Inferior parietal cortex (tissue), 1 donor: Measurements from ENCODE around the gene PADI3.
"Not testable (repeated sequence)": the region's sequence is repeated elsewhere in the genome, so short reads cannot be mapped to it uniquely, and the experiment has no call there.

Source experiments
- DNase-seq: peaks from one replicate; pipeline ENCODE4 v3.0.0-alpha.2; 2016; ENCODE audit errors: extremely low spot score

PADI3 gene

GRCh38 chr1:17216078-17216477, 32.8 kb upstream of the PADI3 start:
- DNase-seq, result no peak

GRCh38 chr1:17217607-17218006, 31.3 kb upstream of the PADI3 start:
- DNase-seq, result no peak

DNA sequence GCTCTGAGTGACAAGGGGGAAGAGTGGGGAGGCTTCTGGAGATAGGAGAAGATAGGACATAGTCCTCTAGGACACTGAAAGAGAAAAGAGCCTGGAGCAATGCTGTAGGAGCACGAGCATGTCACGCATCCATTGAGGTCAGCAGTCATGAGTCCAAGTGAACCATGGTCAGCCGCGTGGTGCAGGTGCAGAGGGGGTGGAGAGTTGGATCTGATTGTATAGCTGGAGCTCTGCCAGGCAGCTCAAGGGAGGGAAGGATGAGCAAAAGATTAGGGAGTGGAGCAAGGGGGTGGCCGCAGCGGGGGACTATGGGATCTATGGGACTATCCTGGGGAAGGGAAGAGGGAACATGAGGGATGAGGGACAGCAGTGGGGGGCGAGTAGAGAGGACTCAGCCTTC, 30.0 kb upstream of the PADI3 start:
- no peak for DNase-seq

DNA sequence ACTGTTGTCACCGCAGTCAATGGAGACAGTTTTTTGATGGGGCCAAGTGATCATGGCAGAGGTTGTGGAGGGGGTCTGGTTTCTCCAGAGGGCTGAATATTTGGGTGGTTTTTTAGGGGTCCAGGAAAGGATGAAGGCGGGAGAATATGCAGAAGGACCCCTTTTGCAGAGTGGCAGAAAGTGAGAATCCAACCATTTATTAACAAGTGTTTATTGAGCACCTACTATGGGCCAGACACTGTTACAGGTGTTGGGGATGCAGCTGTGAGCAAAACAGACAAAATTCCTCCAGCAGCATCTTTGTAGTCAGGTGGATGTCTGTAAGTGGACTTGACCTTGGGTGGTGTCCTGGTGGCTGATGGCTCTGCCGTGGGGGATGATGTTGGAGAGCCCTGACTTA, 28.6 kb upstream of the PADI3 start:
- DNase-seq, result no peak

DNA sequence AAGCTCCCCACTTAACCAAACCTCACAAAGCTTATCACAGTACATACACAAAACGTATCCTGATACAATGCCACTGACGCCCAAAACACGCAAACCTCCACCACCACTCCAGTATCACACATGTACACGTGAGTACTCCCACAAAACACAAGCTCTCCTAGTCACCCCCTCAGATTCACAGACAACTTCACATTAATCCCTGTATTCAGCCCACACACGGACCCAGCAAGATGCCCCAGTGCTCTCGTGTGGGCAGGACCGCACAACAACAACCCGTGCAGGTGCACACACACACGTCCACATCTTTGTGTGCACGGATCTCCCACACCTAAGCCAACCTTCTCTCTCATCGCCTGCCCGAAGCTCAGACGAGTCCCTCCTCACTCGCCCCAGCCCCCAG, 26.3 kb upstream of the PADI3 start:
- DNase-seq, result no peak

DNA sequence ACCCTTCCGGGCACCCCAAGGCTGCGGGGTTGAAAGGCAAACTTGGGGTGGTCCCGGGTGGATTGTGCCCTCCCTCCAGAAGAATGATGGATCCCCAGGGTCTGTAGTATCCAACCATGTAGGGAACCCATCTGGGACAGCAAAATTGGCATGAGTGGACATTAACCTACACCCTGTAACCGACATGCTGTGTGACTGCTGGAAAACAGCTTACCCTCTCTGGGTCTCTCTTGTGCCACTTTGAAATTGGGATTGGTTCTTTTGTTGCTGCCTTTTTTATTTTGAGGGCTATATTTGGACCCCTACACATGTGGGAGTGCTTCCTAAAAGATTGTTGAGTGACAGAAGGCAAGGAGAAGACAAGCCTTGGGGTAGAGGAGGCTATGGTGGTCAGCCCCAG, 24.5 kb upstream of the PADI3 start:
- DNase-seq, result no peak

DNA sequence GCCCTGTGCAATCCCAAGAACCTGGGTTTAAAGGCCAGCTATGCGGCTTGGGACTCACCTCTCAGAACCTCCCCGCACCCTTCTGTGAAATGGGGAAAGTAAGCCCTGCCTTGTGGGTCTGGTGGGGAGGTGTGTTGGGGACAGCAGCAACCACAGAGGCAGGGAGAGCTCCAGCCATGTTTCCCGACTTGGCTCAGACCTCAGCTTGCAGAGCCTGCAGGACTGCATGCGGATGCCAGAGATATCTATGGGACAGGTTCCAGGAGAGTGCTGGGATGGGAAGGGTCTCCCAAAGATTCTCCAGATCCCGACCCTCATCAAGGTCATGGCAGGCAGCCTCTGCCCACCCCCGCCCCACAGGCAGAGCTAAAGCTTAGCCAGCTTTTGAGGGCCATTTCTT, 23.8 kb upstream of the PADI3 start:
- no peak for DNase-seq

DNA sequence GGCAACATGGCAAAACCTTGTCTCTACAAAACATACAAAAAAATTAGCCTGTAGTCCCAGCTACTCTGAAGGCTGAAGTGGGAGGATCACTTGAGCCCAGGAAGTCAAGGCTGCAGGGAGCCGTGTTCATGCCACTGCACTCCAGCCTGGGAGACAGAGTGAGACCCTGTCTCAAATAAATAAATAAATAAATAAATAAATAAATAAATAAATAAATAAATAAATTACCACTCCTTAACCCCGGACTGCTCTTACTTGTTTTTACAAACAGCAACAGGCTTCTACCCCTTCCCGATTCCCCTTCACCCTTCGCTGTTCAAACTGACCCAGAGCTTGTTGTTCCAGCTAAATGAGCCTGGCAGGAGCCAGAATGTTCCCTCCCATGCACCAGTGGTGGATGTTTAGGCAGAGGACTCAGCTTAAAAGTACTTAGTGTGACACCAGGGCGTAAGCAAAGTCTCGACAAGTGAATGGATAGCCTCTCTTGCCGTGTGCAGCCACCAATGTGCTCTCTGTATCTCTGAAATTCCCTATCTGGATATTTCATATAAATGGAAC, 21.5 kb upstream of the PADI3 start:
- DNase-seq, result no peak

- no peak for DNase-seq
Measured at GRCh38 chr1:17228619-17229018, 20.3 kb upstream of the PADI3 start.

DNA sequence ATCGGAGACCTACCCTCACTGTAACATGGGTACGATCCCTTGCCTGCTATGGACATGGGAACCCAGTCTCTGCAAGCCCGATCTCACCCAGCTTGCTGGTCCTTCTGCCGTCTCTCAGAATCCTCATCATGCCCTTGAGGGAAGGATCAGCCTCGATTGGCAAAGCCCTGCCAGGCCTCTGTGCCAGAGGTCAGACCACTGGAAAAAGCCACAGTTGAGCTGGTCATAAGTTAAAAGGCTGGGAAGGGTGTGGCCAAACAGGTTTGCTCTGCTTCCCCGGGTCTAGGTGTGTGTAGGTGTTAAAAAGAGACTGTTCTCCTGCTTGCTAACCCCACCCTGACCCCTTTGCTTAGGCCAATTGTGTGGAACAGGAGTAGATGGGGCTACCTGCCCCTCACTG, 19.5 kb upstream of the PADI3 start:
- no peak for DNase-seq

DNA sequence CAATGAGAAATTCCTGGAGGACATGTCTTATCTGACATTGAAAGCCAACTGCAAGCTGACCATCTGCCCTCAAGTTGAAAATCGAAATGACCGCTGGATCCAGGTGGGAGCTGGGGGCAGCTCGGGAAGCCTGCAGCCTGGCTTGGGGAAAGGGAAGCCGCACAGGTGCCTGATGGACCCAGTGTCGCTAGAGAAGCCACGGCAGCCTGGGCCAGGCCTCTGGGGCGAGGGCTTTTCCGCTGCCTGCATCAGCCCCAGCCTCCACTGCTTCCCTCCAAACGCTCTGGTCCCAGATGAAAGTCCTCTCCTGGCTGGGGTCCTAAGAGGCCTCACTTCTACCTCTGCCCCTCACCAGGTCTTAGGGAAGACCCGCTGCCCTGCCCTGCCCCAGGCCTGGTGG, 18.8 kb upstream of the PADI3 start:
- DNase-seq, result no peak

DNA sequence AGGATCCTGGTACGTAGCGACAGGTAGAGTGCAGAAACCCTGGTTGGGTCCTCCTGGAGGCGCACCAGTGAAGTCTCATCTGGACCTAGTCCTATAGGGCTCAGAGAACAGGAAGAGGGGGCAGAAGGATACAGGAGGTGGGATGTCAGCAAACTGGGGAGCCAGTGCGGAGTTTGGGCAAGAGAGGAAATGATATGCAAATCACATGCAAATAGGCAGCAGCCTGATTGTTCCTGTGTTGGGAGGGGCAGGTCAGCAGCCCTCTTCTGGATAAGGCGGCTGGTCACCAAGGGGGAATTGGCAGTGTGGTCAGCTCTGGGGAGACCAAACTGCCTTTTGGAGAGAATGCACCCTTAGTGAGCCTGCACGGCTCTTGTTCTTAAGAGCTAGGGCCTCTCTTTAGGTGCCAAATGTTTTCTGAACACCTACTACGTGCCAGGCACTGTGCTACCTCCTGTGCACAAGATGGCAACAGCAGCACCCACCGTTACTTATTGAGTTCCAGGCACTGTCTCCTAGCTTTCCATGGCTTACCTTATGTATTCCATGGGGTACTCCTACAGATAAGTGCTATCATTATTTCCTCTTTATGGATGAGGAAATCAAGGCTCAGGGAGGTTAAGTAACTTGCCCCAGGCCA, 18.1 kb upstream of the PADI3 start:
- no peak for DNase-seq

DNA sequence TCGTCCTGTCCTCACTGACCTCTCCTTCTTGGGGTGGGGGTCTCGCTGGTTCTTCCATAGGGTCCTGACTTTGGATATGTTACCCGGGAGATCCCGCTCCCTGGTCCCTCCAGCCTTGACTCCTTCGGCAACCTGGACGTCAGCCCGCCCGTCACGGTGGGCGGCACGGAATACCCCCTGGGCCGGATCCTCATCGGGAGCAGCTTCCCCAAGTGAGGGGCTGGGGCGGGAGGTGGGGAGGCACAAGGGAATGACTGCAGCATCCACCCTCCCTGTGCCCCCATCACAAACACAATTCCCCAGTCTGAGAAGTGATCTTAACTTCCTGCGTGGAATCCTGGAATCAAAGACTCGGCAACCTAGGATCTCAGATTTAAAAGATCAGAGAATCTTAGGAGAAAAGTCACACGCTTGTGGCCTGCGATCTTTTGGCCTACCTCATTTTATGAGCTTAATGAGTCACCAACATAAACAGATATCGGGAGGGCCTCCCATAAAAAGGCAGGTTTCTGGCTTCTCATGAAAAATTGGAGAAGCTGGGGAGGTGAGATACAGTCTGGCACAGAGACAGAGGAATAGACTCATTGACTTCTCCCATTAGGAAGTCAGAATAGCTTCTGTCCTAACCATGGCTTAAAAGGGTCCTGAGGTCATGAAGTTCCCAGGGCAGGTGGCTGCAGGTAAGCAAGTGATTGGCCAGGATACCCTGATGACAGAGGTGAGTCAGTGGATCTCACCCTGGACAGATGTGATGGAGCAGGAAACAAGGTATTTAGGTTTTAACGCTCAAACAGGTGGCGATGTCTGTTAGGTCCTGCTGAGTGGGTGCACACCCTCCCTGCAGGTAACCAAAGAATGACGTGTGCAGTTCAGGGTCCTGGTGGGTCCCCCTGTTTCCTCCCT, 15.9 kb upstream of the PADI3 start:
- DNase-seq, result no peak

DNA sequence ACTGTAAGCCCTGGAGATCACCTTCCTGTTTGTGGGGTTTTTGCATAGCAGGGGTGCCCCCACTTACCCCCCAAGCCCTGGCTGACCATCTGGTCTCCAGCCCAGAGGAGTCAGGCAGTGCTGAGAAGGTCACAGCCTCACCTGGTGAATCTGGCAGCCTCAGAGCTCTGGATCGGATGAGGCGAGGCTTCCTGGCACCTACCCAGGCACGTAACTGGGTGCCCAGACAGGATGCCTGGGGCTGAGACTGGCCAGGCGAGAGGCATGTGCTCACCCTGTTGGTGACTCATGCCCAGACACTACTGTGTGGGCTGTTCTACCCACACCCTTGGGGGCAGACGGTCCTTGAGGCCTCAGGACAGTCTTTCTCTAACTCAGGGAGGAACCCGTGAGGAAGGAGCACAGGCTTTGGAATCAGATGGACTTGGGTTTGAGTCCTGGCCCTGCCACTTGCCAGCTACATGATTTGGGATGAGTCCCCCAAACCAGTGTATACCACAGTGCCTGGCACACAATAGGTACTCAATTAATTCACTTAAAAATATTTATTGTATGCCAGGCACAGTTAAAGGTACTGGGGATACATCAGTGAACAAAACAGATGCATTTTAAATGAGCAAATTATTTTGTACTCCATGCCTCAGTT, 15.1 kb upstream of the PADI3 start:
- DNase-seq, result no peak

GRCh38 chr1:17234405-17234804, 14.5 kb upstream of the PADI3 start:
- DNase-seq, result no peak

- DNase-seq, result no peak
Measured at GRCh38 chr1:17235135-17235885, 13.6 kb upstream of the PADI3 start.

- peak; percentile 97 for DNase-seq
Measured at GRCh38 chr1:17236779-17237560, 11.9 kb upstream of the PADI3 start.

DNA sequence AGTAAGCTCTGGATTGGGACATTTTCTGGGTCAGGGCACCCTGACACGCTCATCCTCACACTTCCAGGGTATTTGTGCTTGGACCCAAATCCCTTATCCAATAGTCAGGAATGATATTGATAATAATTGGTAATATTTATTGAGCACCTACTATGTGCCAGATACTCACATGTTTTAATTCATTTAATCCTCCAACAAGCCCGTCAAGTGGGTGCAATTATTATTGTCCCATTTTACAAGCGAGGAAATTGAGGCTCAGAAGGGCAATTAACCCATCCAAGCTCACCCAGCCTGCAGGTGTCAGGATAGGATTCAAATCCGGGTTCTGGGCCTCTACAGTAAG, 11.4 kb upstream of the PADI3 start:
- no peak for DNase-seq

DNA sequence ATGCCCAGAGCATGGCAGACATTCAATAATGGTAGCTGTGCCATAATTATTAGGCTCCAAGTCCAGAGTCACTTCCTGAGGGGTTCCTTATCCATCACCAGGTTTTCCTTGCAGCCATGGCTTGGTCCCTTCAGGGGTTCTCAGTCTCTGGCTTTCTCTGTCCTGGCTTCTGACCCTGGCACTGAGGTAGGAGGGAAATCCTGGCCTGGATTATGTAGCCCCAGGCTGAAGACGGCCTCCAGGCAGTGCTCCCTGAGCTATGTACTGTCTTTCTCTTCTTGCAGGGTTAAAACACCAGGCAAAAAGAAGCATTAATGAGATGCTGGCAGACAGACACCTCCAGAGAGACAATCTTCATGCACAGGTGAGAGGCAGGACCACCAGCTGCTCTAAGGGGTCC, 9.5 kb upstream of the PADI3 start:
- DNase-seq, result peak; percentile 22

GRCh38 chr1:17241011-17241779, 7.7 kb upstream of the PADI3 start:
- not testable (repeated sequence) for DNase-seq

DNA sequence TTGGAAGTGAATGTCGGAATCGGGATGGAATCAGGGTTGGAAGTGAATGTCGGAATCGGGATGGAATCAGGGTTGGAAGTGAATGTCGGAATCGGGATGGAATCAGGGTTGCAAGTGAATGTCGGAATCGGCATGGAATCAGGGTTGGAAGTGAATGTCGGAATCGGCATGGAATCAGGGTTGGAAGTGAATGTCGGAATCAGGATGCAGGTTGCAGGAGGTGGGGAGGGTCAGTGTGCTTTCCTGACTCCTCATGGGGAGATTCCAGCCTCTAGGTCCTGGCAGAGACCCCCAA, 7.2 kb upstream of the PADI3 start:
- DNase-seq, result not testable (repeated sequence)
